IMR-90 (cell line): ENCODE measurements around the gene PALLD. TPM values are rescaled to one million over a fixed set of nuclear protein-coding genes. Genes with fewer than 3 reads are reported as not detected.
A peak's percentile ranks its signal among the peaks of the same experiment; 100 is the strongest.

ENCODE experiments used
- ATAC-seq: fragments of 200-7000 bp; cut with Tn5 transposase; 2 replicates; pipeline ENCODE4 v1.9.1; 2020; ENCODE audit warnings: low read depth, mild to moderate bottlenecking, moderate library complexity
- BruUV-seq: library from RNA; stranded (reverse); fragments of 400-500 nt; replicated peaks from 2 replicates; lab custom pipeline; 2021; lab: Mats Ljungman, UMichigan
- CTCF ChIA-PET: fragments of 300-600 bp; formaldehyde crosslinking; extraction: SDS; loops from one replicate; lab custom pipeline; 2021; ENCODE audit warnings: antibody characterized with exemption; lab: Yijun Ruan, JAX
- POLR2A ChIA-PET: fragments of 300-600 bp; sonication (Branson Sonifier 250); formaldehyde crosslinking; loops from one replicate; lab custom pipeline; 2022; ENCODE audit warnings: antibody characterized with exemption; ENCODE audit not compliant: unreplicated experiment; lab: Charles Lee
- DNase-seq: peaks from one replicate; pipeline ENCODE4 v3.0.0; 2013
- H2AFZ ChIP-seq: replicated peaks from 2 replicates; pipeline ENCODE3; 2013; ENCODE audit warnings: low read length, mild to moderate bottlenecking; ENCODE audit not compliant: poor library complexity
- H2AK5ac ChIP-seq: 2 replicates; pipeline ENCODE4 v1.6.1; 2013; ENCODE audit warnings: low read depth, low read length, inconsistent platforms
- H2AK9ac ChIP-seq: replicated peaks from 2 replicates; pipeline ENCODE3; 2013; ENCODE audit warnings: mild to moderate bottlenecking, low read depth, low read length, moderate library complexity; ENCODE audit not compliant: poor library complexity
- H2BK120ac ChIP-seq: 2 replicates; pipeline ENCODE4 v1.6.1; 2013; ENCODE audit warnings: low read depth, low read length, inconsistent platforms
- H2BK15ac ChIP-seq: 3 replicates; pipeline ENCODE4 v1.6.1; 2013; ENCODE audit warnings: low read depth, low read length, inconsistent platforms
- H2BK20ac ChIP-seq: 2 replicates; pipeline ENCODE4 v1.6.1; 2013; ENCODE audit warnings: low read depth, mild to moderate bottlenecking, inconsistent platforms, low read length, moderate library complexity
- H2BK5ac ChIP-seq: 2 replicates; pipeline ENCODE4 v1.6.1; 2013; ENCODE audit warnings: mild to moderate bottlenecking, low read depth, low read length, inconsistent platforms; ENCODE audit not compliant: poor library complexity, severe bottlenecking
- H3K14ac ChIP-seq: replicated peaks from 2 replicates; pipeline ENCODE4 v1.6.1; 2013; ENCODE audit warnings: low read depth, low read length, inconsistent platforms
- H3K18ac ChIP-seq: 2 replicates; pipeline ENCODE4 v1.6.1; 2013; ENCODE audit warnings: low read depth, low read length, control low read depth
- H3K23ac ChIP-seq: 2 replicates; pipeline ENCODE4 v1.6.1; 2013; ENCODE audit warnings: low read depth, low read length, inconsistent platforms
- H3K27ac ChIP-seq: 2 replicates; pipeline ENCODE4 v1.5.1; 2013; ENCODE audit warnings: mild to moderate bottlenecking, control low read depth, low read length; ENCODE audit not compliant: insufficient read depth
- H3K27me3 ChIP-seq: 2 replicates; pipeline ENCODE4 v1.6.1; 2013; ENCODE audit warnings: low read length; ENCODE audit not compliant: control insufficient read depth, insufficient read depth
- H3K36me3 ChIP-seq: 2 replicates; pipeline ENCODE4 v1.6.1; 2013; ENCODE audit warnings: low read length, mixed read lengths; ENCODE audit not compliant: control insufficient read depth, insufficient read depth
- H3K4ac ChIP-seq: 2 replicates; pipeline ENCODE4 v1.6.1; 2013; ENCODE audit warnings: low read depth, low read length, inconsistent platforms
- H3K4me1 ChIP-seq: 2 replicates; pipeline ENCODE4 v1.6.1; 2013; ENCODE audit warnings: low read length, mixed read lengths; ENCODE audit not compliant: control insufficient read depth, insufficient read depth
- H3K4me2 ChIP-seq: 2 replicates; pipeline ENCODE4 v1.6.1; 2013; ENCODE audit warnings: low read depth, mild to moderate bottlenecking, control low read depth, low read length, moderate library complexity
- H3K4me3 ChIP-seq: 2 replicates; pipeline ENCODE4 v1.5.1; 2013; ENCODE audit warnings: low read depth, mild to moderate bottlenecking, control low read depth, low read length, moderate library complexity; ENCODE audit not compliant: insufficient read depth
- H3K56ac ChIP-seq: 2 replicates; pipeline ENCODE4 v1.6.1; 2013; ENCODE audit warnings: low read length, inconsistent platforms; ENCODE audit not compliant: insufficient read depth; ENCODE audit errors: extremely low read depth
- H3K79me1 ChIP-seq, 2 experiments: 2 replicates each; pipeline ENCODE4 v1.6.1; 2013; ENCODE audit warnings: low read length in 2 of 2, inconsistent platforms in 1 of 2, low read depth in 1 of 2
- H3K9ac ChIP-seq: 2 replicates; pipeline ENCODE4 v1.6.1; 2013; ENCODE audit warnings: low read depth, low read length, control low read depth
- H3K9me1 ChIP-seq: 2 replicates; pipeline ENCODE4 v1.6.1; 2013; ENCODE audit warnings: low read length, inconsistent platforms; ENCODE audit not compliant: insufficient read depth
- H3K9me3 ChIP-seq: 2 replicates; pipeline ENCODE4 v1.6.1; 2013; ENCODE audit warnings: low read length; ENCODE audit not compliant: control insufficient read depth, insufficient read depth
- H4K20me1 ChIP-seq: 2 replicates; pipeline ENCODE4 v1.6.1; 2013; ENCODE audit warnings: low read length, inconsistent platforms; ENCODE audit not compliant: insufficient read depth
- H4K5ac ChIP-seq: 2 replicates; pipeline ENCODE4 v1.6.1; 2013; ENCODE audit warnings: mild to moderate bottlenecking, low read depth, low read length, control low read depth
- H4K8ac ChIP-seq, 2 experiments: 2 replicates each; pipeline ENCODE4 v1.6.1; 2013; ENCODE audit warnings: low read depth in 2 of 2, low read length in 2 of 2, control low read depth in 1 of 2, inconsistent platforms in 1 of 2
- H4K91ac ChIP-seq: 2 replicates; pipeline ENCODE4 v1.6.1; 2013; ENCODE audit warnings: low read depth, low read length, inconsistent platforms; ENCODE audit not compliant: insufficient read depth
- BHLHE40 ChIP-seq: fragments of 150-350 bp; IDR thresholded peaks from 2 replicates; pipeline ENCODE4 v1.6.1; 2016; ENCODE audit warnings: mild to moderate bottlenecking, low read depth, low read length
- CEBPB ChIP-seq: IDR thresholded peaks from 2 replicates; pipeline ENCODE4 v1.6.1; 2012; ENCODE audit warnings: low read depth, low read length, improper control_type of control experiment
- CHD1 ChIP-seq: IDR thresholded peaks from 2 replicates; pipeline ENCODE4 v1.6.1; 2012; ENCODE audit warnings: low read depth, low read length, improper control_type of control experiment
- FOS ChIP-seq: fragments of 150-350 bp; IDR thresholded peaks from 2 replicates; pipeline ENCODE4 v1.6.1; 2016; ENCODE audit warnings: low read depth, low read length
- MAFK ChIP-seq: IDR thresholded peaks from 2 replicates; pipeline ENCODE4 v1.6.1; 2012; ENCODE audit warnings: low read depth, low read length, improper control_type of control experiment
- MAZ ChIP-seq: IDR thresholded peaks from 2 replicates; pipeline ENCODE4 v1.6.1; 2012; ENCODE audit warnings: low read depth, mild to moderate bottlenecking, low read length, improper control_type of control experiment, moderate library complexity, borderline replicate concordance
- MXI1 ChIP-seq: IDR thresholded peaks from 2 replicates; pipeline ENCODE4 v1.6.1; 2012; ENCODE audit warnings: low read depth, mild to moderate bottlenecking, low read length, moderate library complexity, borderline replicate concordance
- NFE2L2 ChIP-seq: fragments of 150-350 bp; IDR thresholded peaks from 2 replicates; pipeline ENCODE4 v1.6.1; 2016; ENCODE audit warnings: low read depth, mild to moderate bottlenecking, low read length
- POLR2A ChIP-seq: IDR thresholded peaks from 2 replicates; pipeline ENCODE4 v1.6.1; 2012; ENCODE audit warnings: mild to moderate bottlenecking, low read depth, low read length
- RAD21 ChIP-seq: IDR thresholded peaks from 2 replicates; pipeline ENCODE4 v1.6.1; 2012; ENCODE audit warnings: low read length, improper control_type of control experiment
- RCOR1 ChIP-seq: IDR thresholded peaks from 2 replicates; pipeline ENCODE4 v1.6.1; 2012; ENCODE audit warnings: mild to moderate bottlenecking, low read length, improper control_type of control experiment; ENCODE audit not compliant: insufficient replicate concordance
- RFX5 ChIP-seq: IDR thresholded peaks from 2 replicates; pipeline ENCODE4 v1.8.0; 2012; ENCODE audit warnings: low read depth, mild to moderate bottlenecking, low read length, moderate library complexity
- SMC3 ChIP-seq: fragments of 150-350 bp; IDR thresholded peaks from 2 replicates; pipeline ENCODE4 v1.6.1; 2016; ENCODE audit warnings: low read depth, mild to moderate bottlenecking, antibody characterized with exemption, low read length, moderate library complexity
- WGBS, 2 experiments: methylation state at CpG; one replicate each; pipeline versions ENCODE4 v1.1.5 to v1.1.7; 2013; ENCODE audit warnings: missing lambda C conversion rate in 2 of 2; ENCODE audit not compliant: insufficient read length in 1 of 2; ENCODE audit errors: extremely low coverage in 2 of 2; 5-methylcytosine and 5-hydroxymethylcytosine counted together
- dilution Hi-C: fragments of 300-500 bp; cut with HindIII; formaldehyde crosslinking; loops from one replicate; pipeline ENCODE4 v1.14.3; 2018; ENCODE audit warnings: low sequenced_read_pairs; ENCODE audit not compliant: unreplicated experiment
- in situ Hi-C: fragments of 300-500 bp; cut with MboI; formaldehyde crosslinking; loops from 3 replicates; pipeline ENCODE4 v1.14.3; 2019; ENCODE audit warnings: low sequenced_read_pairs, inconsistent platforms, mixed read lengths
- intact Hi-C: fragments of 100-400 bp; cut with micrococcal nuclease; formaldehyde crosslinking; loops from 2 replicates; pipeline ENCODE4 v1.10.0; 2022
- polyA plus RNA-seq, 3 experiments: library from polyadenylated mRNA; depleted of rRNA; stranded (reverse); fragments of >200 nt; gene quantifications; 2 replicates each; pipeline ENCODE4 v1.2.3, GENCODE V29; 2012; ENCODE audit warnings: low replicate concordance in 1 of 3
- total RNA-seq: library from RNA; depleted of rRNA; stranded (reverse); fragments of >200 nt; gene quantifications from 2 replicates; pipeline ENCODE4 v1.2.3, GENCODE V29; 2012
- TF ChIP-seq, protein P1 (sequence below): fragments of 150-350 bp; IDR thresholded peaks from 2 replicates; pipeline ENCODE4 v1.6.1; 2016; ENCODE audit warnings: low read depth, mild to moderate bottlenecking, low read length, moderate library complexity, borderline replicate concordance
- TF ChIP-seq, protein P2 (sequence below): fragments of 150-350 bp; IDR thresholded peaks from 2 replicates; pipeline ENCODE4 v1.6.1; 2017; ENCODE audit warnings: mild to moderate bottlenecking, antibody characterized with exemption, low read length, low read depth
- TF ChIP-seq, protein P3 (sequence below): conservative IDR thresholded peaks from 2 replicates; pipeline ENCODE4 v1.5.1; 2012; ENCODE audit warnings: mild to moderate bottlenecking, low read depth, low read length, improper control_type of control experiment

Gene PALLD
- total and polyA plus RNA-seq, 2 of the 4 experiments (the other 2 are of a cell fraction), result 91.0 to 91.9 TPM

DNA sequence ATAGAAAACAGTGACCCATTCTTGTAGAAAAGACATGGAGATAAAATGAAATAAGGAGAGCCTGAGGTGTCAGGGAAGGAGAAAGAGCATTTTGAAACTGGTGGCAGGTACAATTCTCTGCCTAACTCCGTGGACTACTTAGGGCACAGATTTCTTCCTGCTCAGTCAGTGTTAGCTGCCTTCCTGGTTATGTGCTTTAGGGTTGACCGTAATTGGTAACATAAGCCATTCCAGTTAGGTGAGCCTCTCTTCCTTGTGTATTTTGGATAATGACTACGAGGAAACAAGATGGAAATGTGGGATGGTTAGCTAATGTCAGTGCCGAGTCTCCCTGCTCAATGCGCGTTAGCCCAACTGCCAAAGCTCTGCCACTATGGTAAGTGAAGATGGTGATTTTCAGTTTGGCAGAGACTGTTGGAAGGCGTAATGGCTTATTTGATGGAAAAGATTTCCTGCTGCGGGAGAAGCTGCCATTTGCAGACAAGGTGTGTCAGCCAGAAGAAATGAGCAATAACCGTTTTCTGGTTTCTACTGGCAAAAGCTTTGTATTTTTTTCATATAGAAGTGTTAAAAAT lies 339.1 kb downstream of the PALLD start:
- Histone ChIP-seq H3K9ac (no peak overlapping the region), H2BK20ac (no peak overlapping the region), H4K20me1 (peaks cover 80% of the 10 kb centered on the region), H3K56ac (no peak overlapping the region), H2BK120ac (no peak overlapping the region), H4K91ac (no peak overlapping the region), H2AK5ac (peak overlapping the region; percentile 61; the same call in 1 of the 2 replicates), H4K5ac (no peak overlapping the region), H3K27me3 (no peaks in the 10 kb centered on the region), H4K8ac (no peak overlapping the region), H3K27ac (no peak overlapping the region), H3K4me1 (peaks cover 22% of the 10 kb centered on the region), H3K79me1 (peaks cover 5 to 67% of the 10 kb centered on the region in 2 experiments; a peak in 2 of 4 replicates), H3K14ac (peak overlapping the region; percentile 24; the same call in 1 of the 2 replicates), H3K9me1 (peaks cover 35% of the 10 kb centered on the region), H3K23ac (peak overlapping the region; percentile 67), H2AK9ac (no peak overlapping the region), H3K36me3 (peaks cover 18% of the 10 kb centered on the region), H2BK5ac (no peak overlapping the region), H3K4ac (no peak overlapping the region), H3K4me3 (no peak overlapping the region), H3K18ac (no peak overlapping the region), H3K4me2 (no peak overlapping the region), H2AFZ (no peak overlapping the region), H2BK15ac (no peak overlapping the region), H3K9me3 (no peaks in the 10 kb centered on the region)
- BruUV-seq, result no TSS peak
- CTCF ChIA-PET, result interaction anchor here (0.6 to 1.0 kb wide), 2 partner anchors 120 to 250 kb away, joined by 3 to 7 read pairs; no protein-coding TSS in a partner anchor
- ATAC-seq (no peak), DNase-seq (no peak)
- dilution Hi-C loops (no loop called here), in situ Hi-C loops (no loop called here), intact Hi-C loops (loop anchor here (10.0 kb wide), 1 partner anchor 651 kb away; no protein-coding TSS in a partner anchor)
- POLR2A ChIA-PET, result no interaction called here
- no peak for TF ChIP-seq MAZ
- no peak for TF ChIP-seq POLR2A
- TF ChIP-seq MXI1, result no peak
- no peak for TF ChIP-seq CHD1
- TF ChIP-seq RFX5, result no peak
- TF ChIP-seq, protein P1, sequence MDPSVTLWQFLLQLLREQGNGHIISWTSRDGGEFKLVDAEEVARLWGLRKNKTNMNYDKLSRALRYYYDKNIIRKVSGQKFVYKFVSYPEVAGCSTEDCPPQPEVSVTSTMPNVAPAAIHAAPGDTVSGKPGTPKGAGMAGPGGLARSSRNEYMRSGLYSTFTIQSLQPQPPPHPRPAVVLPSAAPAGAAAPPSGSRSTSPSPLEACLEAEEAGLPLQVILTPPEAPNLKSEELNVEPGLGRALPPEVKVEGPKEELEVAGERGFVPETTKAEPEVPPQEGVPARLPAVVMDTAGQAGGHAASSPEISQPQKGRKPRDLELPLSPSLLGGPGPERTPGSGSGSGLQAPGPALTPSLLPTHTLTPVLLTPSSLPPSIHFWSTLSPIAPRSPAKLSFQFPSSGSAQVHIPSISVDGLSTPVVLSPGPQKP, result no peak
- TF ChIP-seq MAFK, result no peak
- no peak for TF ChIP-seq BHLHE40
- TF ChIP-seq NFE2L2, result no peak
- TF ChIP-seq RAD21, result no peak
- TF ChIP-seq RCOR1, result no peak
- TF ChIP-seq, protein P2, sequence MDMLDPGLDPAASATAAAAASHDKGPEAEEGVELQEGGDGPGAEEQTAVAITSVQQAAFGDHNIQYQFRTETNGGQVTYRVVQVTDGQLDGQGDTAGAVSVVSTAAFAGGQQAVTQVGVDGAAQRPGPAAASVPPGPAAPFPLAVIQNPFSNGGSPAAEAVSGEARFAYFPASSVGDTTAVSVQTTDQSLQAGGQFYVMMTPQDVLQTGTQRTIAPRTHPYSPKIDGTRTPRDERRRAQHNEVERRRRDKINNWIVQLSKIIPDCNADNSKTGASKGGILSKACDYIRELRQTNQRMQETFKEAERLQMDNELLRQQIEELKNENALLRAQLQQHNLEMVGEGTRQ, result no peak
- no peak for TF ChIP-seq CEBPB
- TF ChIP-seq, protein P3, sequence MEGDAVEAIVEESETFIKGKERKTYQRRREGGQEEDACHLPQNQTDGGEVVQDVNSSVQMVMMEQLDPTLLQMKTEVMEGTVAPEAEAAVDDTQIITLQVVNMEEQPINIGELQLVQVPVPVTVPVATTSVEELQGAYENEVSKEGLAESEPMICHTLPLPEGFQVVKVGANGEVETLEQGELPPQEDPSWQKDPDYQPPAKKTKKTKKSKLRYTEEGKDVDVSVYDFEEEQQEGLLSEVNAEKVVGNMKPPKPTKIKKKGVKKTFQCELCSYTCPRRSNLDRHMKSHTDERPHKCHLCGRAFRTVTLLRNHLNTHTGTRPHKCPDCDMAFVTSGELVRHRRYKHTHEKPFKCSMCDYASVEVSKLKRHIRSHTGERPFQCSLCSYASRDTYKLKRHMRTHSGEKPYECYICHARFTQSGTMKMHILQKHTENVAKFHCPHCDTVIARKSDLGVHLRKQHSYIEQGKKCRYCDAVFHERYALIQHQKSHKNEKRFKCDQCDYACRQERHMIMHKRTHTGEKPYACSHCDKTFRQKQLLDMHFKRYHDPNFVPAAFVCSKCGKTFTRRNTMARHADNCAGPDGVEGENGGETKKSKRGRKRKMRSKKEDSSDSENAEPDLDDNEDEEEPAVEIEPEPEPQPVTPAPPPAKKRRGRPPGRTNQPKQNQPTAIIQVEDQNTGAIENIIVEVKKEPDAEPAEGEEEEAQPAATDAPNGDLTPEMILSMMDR, result no peak
- no peak for TF ChIP-seq FOS
- no peak for TF ChIP-seq SMC3
- 93% methylated on average over 5 of the region's 9 CpGs; no CpG with 5 or more reads in 1 of the 2 experiments for WGBS, 2 experiments
